ENCODE measurements around the gene NPAS3.
A peak's percentile ranks its signal among the peaks of the same experiment; 100 is the strongest.

The NPAS3 gene

GRCh38 chr14:33657476-33657875 lies 718.8 kb downstream of the NPAS3 start:
- no peak for DNase-seq

- DNase-seq, result no peak
Measured at GRCh38 chr14:33660248-33660647, 721.6 kb downstream of the NPAS3 start.

- DNase-seq, result no peak
Measured at GRCh38 chr14:33661101-33661500, 722.4 kb downstream of the NPAS3 start.

DNA sequence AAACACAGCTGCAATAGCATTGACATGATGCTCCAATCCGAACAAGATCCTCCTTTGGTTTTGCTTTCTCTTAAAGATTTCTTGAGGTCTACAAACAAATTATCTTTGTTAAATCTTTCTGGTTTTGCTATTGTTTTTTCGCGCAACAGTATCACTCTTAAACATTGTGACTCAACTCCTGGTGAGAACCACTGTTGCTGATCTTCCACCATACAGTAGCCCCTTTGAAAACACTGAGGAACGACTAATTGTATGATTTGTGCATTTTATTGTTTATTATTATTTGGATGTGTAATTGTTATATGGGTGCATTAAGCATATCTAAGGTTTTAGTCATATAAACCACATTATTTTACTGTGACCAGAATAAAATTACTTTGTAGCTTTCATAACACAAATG lies 729.4 kb downstream of the NPAS3 start:
- no peak for DNase-seq

GRCh38 chr14:33669111-33669510 lies 730.4 kb downstream of the NPAS3 start:
- DNase-seq, result no peak

DNA sequence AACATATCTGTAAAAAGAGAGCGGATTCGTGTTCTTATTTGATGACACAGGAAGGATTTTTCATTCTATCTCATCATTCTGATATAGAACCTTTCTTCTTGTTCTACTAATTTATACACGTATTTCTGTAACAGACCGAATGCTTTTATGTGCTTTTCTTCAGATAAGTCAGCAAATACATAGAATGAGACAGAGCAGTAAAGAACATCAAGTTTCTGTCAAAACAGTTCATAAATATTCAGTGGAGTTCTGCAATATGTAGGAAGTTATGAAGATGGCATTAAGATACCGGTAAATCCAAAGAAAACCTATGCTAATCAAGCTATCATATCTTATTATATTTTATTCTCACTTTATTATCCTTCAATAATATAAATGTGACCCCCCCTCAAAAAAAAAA lies 731.6 kb downstream of the NPAS3 start:
- DNase-seq, result no peak

- DNase-seq, result no peak
Measured at GRCh38 chr14:33671556-33671955, 732.9 kb downstream of the NPAS3 start.

DNA sequence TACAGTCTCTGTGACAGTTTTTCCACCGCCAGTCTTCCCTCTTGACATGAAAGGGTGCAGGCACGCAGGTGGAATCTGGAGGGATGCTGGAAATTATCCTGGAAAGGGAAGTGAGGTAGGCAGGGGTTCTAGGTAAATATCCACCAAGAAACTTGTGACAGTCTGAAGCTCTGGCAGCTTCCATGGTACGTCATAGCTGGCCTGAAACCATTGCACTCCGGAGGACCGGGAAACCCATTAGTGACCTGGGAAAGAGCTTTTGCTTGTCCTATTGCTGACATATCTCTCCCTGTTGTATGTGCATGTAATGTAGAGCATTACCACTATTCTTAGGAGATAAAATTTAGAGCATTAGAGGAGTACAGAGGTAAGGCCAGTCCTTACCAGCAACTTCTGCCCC lies 736.2 kb downstream of the NPAS3 start:
- no peak for DNase-seq

- DNase-seq, result no peak
Measured at GRCh38 chr14:33675415-33676130, 736.9 kb downstream of the NPAS3 start.

- DNase-seq, result peak; percentile 92 to 96
Measured at GRCh38 chr14:33676135-33676566, 737.5 kb downstream of the NPAS3 start.

- no peak for DNase-seq
Measured at GRCh38 chr14:33676891-33677290, 738.2 kb downstream of the NPAS3 start.

DNA sequence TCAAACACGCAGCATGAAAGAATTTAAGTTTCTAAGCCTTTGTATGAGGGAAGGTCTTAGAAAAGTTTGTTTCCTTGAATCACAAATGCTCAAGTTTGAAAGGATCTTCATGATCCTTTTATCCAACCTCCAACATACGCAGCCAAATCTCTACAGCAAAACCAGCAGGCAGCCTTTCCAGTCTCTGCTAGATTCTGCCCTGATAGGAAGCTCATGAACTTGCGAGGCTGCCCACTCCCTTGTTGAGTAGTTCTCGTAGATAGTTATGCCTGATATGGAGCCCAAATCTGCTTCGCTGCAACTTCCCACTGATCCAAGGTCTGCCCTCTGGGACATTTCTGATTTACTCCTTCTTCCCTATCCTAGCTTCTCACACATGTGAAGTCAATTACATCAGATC lies 739.3 kb downstream of the NPAS3 start:
- no peak for DNase-seq

DNA sequence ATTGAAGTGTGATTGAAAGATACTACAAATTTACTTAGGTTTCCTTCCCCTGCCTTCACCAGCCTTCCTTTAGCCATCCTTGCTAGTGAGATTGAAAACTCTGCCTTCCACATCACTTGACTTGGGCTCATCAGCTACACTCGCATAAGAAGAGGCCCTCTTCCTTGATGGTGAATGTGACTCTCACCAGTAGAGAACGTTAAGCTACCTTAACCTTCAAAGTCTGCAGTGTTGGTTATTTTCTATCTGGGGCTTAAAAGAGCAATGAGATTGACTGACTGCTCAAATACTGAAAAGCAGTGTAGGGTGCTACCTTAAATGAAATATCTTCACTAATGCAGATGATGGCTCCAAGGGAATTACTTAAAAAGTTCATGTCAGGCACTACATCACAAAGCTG lies 740.3 kb downstream of the NPAS3 start:
- DNase-seq, result no peak

DNA sequence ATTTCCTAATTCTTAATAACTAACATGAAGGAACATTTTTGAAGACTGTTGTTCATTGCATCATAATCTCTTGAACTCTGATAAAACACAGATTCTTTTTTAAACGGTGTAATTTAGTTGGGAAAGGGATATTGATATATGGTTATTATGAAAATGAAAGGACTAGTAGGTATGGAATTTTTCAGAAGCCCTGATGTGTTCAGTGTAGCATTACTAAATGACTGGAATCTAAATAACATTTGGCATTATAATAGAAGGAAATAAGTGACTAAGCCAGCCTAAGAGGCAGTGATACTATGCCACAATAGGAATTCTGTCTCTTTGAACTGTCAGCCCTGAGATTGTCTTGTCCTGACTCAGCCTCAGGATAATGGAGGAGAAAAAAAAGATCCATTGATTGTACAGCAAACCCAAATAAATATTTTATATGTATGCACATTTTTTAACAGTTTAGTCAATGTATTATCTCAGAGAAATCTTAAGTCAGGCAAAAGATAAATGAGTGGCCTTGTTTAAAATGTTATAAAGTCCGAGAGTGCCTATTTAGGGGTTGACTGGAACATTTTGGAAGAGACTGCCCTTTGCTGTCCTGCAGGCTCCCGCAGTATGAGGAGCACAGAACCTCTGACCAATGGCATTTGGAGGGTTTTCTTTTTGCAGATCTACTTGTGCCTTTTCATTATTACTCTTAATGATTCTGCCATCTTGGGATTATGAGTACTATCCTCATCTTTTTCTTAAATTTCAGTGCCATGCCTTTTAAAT lies 741.0 kb downstream of the NPAS3 start:
- no peak for DNase-seq

DNA sequence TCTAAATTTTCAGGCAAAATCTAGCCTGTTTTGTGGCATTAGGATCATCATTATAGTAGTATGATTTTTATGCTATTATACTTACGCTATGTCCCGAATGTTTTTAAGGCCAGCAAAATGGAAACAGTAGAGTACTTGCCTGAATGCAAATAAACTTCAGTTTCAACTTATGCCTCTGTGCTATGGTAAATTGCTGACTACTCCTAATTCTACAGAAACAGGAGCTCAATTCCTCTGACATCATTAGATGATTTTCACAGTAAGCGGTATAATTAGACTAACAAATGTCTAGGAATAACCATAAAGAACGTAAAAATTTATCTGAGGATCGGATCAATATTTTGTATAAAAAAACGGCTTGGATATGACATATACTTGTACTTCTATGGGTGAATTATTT lies 742.2 kb downstream of the NPAS3 start:
- no peak for DNase-seq

- no peak for DNase-seq
Measured at GRCh38 chr14:33682760-33683159, 744.1 kb downstream of the NPAS3 start.

DNA sequence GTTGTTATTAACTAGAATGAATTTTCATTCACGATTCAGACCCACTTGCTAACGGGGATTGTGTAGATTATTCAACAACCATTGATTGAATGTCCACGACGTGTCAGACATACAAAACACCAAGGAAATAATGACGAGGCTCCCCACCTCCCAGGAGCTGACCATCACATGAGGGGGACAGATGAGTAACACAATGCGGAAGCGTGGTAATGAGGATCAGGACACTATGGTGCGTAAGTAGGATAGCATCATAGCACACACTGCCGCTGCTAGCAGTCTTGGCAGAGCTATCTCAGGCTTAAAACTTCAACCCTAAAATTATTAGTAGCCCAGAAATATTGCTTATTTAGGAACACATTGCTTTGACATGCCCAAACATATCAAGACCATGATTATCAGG lies 746.3 kb downstream of the NPAS3 start:
- DNase-seq, result no peak

- DNase-seq, result no peak
Measured at GRCh38 chr14:33685698-33686097, 747.0 kb downstream of the NPAS3 start.

DNA sequence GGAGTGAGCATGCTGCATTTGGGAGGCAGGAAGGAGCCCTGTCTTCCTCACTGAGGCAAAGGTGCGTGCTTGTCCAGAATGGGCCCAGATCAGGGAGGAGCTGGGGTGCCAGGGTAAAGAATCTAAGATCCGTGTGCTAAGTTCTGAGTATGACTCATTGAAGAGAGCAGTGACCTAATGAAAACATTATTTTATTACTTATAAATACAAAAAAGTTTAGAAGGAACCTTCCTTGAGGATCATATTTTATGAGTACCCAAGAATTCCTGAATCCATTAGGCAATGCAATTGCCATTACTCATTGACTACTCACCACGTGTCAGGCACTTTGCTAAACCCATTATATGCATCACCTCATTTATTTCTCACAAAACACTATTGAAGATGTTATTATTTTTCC lies 747.5 kb downstream of the NPAS3 start:
- DNase-seq, result no peak

DNA sequence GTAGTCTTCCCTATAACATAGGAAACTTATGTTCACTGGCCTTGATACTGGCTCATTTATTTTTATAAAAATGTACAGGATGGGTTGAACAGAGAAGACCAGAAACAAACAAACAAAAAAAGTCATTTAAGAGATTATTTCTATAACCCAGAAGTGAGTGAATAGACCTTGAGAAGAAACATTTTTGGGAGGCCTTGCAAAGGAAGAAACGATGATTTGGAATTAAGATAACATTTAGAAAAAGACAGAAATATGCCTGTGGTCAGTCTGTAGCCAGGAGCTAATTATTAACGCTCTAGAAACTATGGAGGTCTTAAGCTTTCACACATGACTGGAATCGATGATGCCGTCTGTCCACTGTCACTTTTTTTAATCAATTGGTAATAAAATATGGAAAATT lies 748.2 kb downstream of the NPAS3 start:
- DNase-seq, result no peak

DNA sequence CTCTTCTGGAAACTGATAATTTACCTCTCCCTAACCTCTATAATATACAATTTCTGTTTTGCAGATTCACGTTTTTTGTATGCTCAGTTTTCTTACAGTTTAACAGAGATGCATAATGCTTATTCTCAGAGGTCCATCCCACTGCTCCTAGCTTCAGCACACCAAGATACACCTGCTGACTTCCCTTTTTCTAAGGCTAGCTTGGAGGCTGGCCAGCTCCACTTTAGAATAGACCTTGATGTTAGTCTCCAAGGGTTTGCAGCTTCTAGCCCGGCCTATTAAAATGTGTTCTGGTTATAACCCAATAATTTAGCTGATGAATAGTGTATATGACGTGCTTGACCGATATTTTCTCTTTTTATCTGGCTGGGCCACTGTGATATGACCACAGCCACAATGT lies 751.0 kb downstream of the NPAS3 start:
- DNase-seq, result no peak

- no peak for DNase-seq
Measured at GRCh38 chr14:33691907-33692306, 753.2 kb downstream of the NPAS3 start.

GRCh38 chr14:33692762-33693161 lies 754.1 kb downstream of the NPAS3 start:
- DNase-seq, result no peak

DNA sequence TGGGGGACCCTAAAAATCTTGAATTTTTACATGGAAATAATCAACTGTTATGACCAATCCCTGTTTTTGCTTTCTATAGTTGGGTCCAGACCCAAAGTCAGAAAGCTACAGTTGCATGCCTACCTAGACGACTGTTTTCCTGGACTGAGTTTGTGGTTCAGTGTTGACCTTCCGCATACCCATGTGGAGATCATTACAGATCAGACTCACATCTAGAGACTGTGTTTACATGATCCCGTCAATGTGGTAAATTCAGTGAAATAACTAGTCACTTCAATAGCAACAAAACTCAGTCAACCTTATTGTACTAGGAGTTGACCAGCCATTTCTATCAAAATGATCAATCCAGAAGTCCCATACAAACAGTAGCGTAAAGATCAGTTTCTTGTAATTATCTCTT lies 754.6 kb downstream of the NPAS3 start:
- no peak for DNase-seq

- no peak for DNase-seq
Measured at GRCh38 chr14:33696165-33696564, 757.5 kb downstream of the NPAS3 start.
